CD1c-positive myeloid dendritic cell (primary cell): Measurements from ENCODE around the gene CHGA.

Source experiments
- DNase-seq: peaks from one replicate; pipeline ENCODE4 v3.0.0-alpha.2; 2016; ENCODE audit errors: extremely low spot score

CHGA gene, protein sequence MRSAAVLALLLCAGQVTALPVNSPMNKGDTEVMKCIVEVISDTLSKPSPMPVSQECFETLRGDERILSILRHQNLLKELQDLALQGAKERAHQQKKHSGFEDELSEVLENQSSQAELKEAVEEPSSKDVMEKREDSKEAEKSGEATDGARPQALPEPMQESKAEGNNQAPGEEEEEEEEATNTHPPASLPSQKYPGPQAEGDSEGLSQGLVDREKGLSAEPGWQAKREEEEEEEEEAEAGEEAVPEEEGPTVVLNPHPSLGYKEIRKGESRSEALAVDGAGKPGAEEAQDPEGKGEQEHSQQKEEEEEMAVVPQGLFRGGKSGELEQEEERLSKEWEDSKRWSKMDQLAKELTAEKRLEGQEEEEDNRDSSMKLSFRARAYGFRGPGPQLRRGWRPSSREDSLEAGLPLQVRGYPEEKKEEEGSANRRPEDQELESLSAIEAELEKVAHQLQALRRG

DNA sequence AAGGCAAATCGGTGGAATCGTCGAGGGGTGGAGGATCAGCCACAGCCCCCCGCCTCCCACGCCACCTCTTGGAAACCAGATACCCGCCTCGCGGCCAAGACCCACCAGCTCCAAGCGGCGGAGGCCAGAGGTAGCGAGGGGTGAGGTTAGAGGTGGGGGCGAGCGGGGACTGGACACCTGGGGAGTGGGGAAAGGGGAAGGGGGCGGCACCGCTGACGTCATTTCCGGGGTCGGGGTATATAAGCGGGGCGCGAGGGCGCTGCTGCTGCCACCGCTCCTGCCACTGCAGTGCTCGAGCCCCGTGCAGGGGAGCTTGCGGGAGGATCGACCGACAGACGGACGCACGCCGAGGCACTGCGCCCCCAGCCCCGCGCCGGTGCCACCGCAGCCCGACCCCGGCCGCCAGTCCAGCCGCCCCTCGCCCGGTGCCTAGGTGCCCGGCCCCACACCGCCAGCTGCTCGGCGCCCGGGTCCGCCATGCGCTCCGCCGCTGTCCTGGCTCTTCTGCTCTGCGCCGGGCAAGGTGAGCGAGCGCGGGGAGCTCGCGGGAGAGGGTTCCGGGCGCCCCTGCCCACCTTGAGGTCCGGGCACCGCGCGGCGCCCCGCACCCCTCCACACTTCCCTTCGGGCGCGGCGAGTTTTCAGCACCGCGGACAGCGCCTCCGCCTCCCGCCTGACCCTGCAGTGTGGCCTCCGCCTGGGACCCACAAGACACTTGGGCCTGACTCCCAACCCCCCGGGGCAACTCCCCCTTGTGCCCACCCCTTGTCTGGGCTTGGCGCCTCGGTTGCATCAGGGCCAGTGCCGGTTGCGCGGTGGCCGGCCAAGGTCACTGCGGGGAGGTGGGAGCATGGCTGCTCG, at the start of gene CHGA:
TSS of gene CHGA (plus strand) at position 268 of the 861 bp plus-strand sequence. CDS start at position 478, 210 bp downstream.
- peak; percentile 63 for DNase-seq

DNA sequence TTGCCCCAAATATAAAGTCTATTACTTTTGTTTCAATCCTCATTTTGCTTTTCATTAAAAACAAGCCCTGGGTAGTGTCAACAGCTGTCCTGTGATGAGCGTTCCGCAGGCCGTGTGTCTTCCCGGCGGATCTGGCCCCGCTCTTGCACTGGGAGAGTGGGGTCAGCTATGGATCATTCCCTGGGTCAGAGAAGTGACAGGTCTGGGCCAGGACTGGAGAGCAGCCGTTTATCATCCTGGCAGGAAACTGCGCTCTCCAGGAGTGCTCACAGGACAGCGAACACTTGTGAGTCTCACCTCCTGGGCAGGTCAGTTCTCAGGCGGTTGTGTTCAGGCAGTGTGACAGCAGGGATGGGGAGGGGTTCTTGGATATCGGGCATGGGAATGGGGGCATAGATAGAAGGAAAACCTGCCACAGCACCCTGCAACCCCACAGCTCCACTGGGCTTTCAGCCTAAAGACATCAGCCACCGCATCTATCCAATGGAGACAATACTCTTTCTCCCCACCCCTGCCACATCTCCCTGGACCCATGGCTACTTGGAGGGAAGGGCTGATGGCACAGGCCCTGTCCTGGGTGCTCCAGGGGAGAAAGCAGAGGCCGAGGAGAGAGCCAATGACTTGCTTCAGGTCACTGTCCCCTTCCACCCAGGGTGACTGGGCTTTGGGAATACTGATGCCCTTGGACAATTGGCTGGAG, 47.8 kb upstream of the CHGA start:
- no peak for DNase-seq

DNA sequence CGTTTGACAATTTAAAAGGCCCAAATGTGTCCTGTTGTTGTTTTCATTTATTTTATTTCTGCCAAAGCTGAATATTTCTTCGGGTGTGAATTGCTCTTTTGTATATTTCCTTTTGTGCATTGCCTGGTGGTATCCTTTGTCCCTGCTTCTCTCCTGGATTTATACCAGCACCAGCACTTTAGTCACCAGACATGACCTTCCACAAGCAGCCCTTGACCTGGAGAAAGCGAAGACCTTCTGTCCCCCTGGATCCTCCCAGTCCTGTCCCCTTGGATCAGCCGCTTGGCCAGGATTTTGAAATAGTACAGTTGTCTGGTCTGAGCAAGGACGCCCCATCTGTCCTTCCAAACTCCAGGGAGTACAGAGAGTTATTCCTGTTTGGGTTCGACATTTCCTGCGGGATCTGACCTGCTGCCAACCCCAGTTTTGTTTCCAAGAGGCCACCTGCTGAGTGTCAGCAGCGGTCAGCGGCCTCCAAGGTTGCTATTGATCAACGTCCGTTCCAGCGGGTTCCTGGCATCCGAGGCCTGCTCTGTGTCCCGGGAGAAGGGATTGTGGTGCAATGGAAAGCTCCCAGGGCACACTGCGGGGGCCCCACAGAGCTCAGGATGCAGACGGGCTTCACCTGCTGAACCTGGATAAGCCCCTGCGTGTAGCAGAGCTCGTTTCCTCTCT, 45.1 kb upstream of the CHGA start:
- DNase-seq, result no peak

DNA sequence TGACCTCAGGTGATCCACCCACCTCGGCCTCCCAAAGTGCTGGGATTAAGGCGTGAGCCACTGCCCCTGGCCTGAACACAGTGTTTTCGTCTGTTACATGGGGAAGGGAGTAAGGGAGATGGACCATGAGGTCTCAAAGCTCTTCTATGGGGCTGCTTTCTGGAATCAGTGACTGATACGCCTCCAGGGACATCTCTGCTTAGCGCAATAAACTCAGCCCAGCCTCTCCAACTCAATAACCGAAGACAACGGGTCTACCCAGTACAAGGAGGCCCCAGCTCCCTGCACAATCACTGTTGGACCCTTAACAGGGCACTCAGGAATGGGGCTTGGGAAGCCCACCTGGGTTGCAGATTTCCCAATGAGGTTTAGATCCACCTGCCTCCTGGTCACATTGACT, 42.6 kb upstream of the CHGA start:
- DNase-seq, result no peak

DNA sequence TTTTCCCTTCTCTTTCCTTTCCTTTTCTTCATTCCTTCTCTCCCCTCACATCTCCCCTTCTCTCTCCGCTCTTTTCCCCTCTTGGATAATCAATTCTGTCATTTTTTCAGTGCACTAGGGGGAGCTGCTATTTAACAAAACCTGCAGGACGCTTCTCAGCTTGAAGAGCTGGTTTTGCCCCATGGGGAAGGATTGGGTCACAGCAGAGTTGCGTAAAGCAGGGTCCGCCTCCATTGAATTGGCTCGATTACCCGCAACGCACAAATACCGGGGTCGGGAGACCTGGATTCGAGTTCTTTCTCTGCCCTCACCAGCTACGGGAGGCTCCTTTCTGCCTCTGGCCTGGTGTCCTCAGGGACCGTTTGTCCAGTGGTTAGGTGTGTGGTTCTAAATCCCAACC, 42.1 kb upstream of the CHGA start:
- DNase-seq, result no peak

DNA sequence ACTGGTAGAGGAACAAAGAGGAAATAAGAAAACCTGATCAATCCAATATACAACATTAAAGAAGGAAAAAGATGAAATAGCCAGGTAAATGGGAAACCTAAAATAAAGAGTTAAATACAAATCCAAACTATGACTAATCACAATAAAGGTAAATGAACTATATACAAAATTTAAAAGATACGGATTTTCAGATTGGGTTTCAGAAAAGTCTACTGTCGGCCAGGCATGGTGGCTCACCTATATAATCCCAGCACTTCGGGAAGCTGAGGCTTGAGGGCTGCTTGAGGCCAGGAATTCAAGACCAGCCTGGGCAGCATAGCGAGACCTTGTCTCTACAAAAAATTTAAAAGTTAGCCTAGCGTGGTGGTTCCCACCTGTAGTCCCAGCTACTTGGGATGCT, 39.9 kb upstream of the CHGA start:
- DNase-seq, result no peak

DNA sequence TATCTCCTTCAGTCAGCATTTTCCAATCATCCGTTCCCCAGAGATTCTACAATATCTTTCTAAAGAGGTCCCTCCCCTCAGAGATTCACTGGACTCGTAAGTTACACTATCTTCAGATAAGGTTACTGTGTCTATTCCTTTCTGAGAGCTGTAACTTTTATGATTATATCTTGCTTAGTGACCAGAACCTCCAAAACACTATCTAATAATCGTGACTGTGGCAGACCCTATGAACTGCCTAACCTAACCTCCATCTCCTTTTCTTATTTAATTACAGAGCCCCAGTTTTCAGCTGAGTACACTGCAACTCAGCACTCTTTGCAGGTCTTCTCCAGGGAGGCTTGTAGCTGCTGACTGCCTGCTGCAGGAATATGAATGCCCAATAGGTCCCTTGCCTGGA, 38.5 kb upstream of the CHGA start:
- DNase-seq, result no peak

DNA sequence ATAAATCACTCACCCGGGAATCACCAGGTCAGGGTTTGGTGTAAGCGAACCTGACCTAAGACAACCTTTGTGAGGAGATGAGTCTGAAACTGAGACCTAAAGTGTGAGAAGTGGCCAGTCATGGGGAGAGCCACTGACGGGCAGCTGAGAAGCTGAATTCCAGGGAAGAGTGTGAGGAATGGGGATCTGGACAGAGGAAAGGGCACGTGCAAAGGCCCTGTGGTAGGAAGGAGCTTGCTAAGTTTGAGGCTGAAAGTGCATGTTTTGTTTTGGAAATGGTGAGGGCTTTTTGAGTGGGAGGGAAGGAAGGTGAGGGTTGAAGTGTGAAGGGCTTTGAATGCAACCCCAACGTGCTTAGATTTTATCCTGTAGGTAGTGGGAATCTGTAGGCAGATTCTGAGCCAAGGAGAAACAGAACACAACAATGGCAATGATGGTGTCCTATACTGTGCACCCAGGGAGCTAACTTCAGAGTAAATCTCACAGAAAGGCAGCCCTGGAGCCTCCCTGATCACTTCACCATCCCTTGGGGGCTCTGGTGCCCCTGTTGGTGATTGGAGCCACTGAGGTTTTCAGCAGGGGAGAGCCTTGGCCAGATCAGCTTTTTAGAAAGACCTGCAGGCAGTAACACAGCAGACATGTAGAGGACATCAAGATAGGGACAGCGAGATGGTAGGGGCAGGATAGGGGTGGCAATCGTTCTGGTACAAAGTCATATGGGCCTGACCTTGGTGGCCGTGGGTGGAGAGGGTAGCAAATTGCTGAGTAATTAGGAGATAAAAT, 37.5 kb upstream of the CHGA start:
- DNase-seq, result no peak

DNA sequence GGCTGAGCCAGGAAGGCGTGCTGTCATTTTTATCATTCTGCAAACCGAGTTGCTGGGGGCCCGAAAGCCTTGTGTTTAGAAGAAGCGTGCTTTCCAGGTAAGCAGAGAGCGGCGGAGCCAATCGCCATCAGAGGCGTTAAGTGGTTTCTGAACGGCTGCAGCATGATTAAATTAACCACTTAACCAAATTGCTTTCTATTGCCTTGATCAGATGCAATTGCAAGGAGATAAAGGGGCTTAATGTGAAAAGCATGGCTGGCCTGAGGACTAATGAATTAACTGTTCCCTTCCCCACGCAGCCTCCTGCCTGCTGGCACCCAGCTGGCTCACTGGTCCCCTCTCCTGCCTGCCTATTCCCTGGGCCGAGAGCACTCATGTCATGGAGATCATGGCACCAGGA, 36.6 kb upstream of the CHGA start:
- DNase-seq, result no peak

DNA sequence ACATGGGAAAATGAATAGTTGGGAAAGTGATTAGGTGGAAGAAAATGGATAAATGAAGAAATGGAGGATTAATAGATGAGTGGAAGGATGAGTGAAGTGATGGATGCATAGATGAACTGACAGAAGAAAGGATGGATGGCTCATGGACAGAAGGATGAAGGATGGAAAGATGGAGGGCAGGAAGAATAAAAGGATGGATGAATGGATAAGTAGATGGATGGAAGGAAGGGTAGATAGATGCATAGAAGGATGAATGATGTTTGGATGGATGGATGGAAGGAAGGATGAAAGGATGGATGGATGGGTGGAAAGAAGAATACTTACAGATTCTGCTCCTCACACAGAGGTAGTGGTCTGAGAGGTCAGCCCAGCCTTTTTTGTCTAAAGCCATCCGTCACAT, 35.8 kb upstream of the CHGA start:
- no peak for DNase-seq

DNA sequence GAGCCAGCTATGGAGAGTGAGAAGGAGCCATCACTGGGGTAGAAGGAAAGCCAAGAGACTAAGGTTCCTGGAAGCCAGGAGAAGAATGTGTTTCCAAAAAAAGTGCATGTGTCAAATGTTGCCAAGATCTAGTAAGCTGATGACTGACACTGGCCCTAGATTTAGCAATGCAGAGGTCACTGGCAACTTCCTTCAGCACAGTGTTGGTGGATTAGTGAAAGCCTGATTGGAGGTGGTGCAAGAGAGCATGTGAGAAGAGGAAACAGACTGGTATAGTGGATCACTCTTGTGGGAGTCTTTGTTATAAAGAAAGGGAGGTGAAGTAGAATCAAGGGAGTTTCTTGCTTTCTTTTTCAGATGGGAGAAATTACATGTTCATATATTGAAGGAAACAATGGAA, 34.1 kb upstream of the CHGA start:
- DNase-seq, result peak; percentile 41

DNA sequence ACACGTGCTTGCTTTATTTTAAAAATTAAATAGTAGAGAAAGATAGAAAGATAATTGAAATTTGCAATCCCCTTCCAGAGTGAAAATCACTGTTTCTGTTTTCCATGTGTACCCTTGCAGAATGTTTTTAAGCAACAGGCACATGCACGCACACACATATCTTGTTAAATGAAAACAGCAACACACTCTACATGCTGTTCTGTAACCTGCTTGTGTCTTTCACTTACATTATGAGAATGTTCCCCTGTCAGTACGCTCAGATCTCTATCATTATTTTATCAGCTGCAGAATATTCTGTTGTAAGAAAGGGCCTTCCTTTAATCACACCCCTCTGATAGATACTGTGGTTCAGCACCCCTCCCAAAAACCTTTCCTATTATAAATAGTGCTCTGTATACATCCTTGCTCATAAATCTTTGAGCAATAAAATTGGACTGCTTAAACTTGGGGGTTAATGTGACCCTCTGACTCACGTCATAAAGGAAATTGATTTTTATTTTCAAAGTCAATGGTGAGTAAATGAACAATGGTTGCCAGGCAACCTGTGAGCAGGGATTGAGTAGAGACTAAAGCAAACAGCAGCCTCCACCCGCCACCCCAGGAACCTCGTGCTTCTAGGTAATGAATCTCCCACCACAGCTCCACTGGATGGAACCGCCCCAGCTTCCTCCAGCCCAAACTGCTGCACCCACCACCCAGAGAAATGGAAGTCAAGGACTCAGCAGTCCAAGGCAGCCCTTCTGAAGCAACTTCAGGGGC, 31.9 kb upstream of the CHGA start:
- DNase-seq, result no peak

DNA sequence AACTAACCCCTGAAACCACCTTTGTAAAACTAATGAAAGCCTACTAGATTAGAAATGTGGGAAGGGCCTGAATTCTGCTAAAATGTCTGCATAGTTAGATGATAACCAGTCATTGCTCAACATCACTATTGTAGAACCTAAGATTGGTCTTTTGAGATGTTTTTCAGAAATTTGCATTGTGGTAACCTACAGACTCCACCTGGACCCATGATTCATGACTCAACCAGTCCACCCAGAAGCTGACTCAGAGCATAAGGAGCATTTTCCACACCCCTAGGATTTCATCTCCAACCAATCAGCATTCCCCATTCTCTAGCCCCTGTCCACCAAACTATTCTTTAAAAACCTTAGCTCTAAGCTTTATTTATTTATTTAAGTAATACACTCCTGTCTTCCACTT, 30.4 kb upstream of the CHGA start:
- no peak for DNase-seq

DNA sequence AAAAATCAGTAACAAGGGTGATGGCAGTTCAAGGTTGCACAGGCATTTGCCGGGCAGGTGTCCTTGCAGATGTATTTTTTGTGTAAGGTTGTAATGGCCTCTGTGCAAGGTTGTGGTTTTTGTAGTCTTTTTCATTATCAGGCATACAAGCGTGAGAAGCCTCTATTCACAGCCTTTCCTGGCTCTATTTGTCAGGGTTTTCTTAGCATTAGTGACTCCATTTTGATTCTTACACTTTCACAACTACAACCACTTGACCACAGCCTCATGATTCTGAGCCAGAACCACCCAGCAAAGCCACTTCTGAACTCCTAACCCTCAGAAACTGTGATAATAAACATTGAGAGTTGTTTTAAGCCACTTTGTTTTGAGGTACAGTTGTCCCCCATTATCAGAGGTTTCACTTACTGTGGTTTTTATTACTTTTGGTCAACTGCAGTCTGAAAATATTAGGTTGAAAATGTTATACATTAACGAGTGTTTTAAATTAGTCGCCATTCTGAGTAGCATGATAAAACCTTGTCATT, 27.5 kb upstream of the CHGA start:
- DNase-seq, result no peak

DNA sequence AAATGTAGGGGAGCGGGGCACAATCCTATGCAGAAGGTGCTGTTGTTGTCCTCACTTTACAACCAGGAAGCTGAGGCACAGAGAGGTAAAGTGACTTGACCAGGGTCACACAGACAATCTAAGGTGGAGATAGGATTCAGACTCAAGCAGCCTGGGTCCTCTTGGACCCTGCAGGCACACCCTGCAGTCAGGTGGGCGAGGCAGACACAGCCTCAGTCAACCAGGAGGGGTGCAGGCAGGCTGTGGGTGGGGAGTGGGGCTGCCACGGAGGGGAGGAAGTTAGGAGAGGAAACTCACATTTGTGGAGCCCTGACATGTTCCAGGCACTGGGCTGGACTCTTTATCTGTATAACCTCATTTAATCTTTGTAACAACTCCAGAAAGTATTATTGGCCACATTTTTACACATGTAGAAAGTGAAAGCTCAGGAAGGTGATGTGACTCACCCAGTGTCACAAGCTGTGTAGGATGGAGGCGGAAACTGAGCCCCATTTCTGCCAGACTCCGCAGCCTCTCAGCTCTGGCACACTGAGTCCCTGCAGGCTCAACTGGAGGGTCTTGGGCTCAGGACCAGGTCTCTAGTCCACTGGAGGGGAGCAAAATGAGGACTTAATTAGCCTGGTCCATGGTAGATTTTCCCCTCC, 24.9 kb upstream of the CHGA start:
- peak; percentile 7 for DNase-seq

DNA sequence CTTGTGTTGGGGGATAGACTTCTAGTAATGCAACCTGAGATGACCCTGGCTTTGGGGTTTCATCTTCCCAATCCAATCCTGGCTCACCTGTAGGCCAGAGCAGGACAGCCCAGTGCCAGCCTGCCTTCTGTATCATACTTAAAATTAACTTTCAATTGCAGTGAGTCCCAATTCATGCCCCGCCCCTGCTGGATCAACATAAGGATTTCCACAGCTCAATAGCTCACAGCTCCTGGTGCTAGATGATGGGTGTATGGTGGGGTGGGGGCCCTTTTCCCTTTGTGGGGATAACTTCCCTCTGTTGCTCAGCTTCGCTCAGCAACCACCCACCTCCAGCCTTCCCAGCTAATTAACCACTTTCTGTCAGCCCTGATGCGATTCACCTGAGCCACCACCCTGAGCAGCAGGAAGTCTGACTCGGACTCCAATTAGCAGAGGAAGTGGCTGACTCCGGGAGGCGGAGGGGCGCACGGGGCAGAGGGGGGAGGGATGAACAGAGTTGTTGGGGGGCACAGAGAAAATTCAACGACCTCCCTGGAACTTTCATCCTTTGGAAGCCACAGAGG, 24.3 kb upstream of the CHGA start:
- no peak for DNase-seq

DNA sequence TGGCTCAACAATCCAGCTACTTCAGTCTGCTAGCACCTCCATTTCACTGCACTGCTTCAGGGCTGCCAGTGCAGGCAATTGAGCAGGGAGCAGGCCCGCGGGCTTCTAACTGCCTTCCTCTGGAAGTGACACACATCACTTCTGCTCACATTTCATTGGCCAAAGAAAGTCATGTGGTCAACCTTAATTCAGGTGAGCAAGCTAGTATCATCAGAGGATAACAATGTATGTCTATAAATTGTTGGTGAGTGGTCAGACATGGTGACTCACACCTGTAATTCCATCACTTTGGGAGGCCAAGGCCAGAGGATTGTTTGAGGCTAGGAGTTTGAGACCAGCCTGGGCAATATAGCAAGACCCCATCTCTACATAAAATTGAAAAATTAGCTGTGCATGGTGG, 22.3 kb upstream of the CHGA start:
- DNase-seq, result no peak

DNA sequence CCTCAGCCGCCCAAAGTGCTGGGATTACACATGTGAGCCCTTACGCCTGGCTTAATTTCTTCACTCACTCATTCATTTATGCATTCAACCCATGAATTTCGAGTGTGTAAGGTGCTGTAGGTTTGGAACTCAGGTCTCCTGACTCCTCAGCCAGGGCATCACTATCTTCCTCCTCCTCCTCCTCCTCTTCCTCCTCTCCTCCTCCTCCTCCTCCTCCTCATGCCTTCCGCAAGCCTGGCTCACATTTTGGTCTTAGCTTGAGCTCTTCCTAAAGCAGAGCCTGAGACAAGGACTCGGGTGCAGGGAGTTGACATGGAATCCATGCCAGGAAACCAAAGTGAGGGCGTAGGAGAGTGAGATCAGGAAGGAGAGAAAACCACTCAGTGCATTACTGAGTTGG, 20.8 kb upstream of the CHGA start:
- DNase-seq, result no peak

DNA sequence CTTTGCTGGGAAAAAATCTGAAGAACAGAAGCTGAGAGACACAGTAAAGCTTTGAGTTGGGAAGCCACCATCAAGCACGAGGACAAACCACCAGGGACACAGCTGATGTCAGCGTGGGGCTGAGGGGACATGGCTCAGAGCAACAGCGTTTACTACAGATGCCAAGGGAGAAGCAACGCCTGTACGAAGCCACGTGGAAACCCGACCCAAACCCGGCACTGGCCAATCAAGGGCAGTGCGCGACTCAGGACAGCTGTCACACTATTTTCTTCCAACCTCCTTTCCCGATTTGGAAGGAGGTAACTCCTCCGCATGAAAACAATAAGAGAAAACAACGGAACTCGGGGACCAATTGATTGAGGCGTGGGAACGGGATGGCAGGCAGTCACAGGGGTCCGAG, 20.2 kb upstream of the CHGA start:
- no peak for DNase-seq
